Measurements from ENCODE around the gene MBD3. TPM values are rescaled to one million over a fixed set of nuclear protein-coding genes. Genes with fewer than 3 reads are reported as not detected.

Gene MBD3
- total and polyA plus RNA-seq, 2 experiments from 2014 or later, result 27.6 to 118 TPM

GRCh38 chr19:1612114-1613086, 19.7 kb upstream of the MBD3 start:
- H4K20me1 ChIP-seq (replicated peaks; ENCODE audit: insufficient read depth), result peaks cover 12% of the 10 kb centered on the region
- H3F3A ChIP-seq (replicated peaks; ENCODE audit: low read depth), result peaks cover 22% of the 10 kb centered on the region
- H2AFZ ChIP-seq, result no peak overlapping the region
- H3K4me1 ChIP-seq (ENCODE audit: insufficient read depth), result no peaks in the 10 kb centered on the region
- no peaks in the 10 kb centered on the region for H3K9me2 ChIP-seq (ENCODE audit: insufficient read depth)
- Mint-ChIP-seq H3K27me3 (ENCODE audit: insufficient read depth, low read depth, poor library complexity) (peaks cover 24% of the 10 kb centered on the region), H3K4me3 (no peak overlapping the region), H3K36me3 (ENCODE audit: low read depth) (peaks cover 76% of the 10 kb centered on the region), H3K4me1 (peaks cover 2% of the 10 kb centered on the region; the same call in 1 of the 3 replicates), H3K27ac (no peak overlapping the region), H3K9me3 (no peaks in the 10 kb centered on the region)
- H3K4me3 ChIP-seq, result no peak overlapping the region
- H3K79me2 ChIP-seq (replicated peaks; ENCODE audit: insufficient read depth), result no peaks in the 10 kb centered on the region; the same call in 1 of the 2 replicates
- H3K27me3 ChIP-seq (ENCODE audit: insufficient read depth), result no peaks in the 10 kb centered on the region
- no peak for ATAC-seq
- DNase-seq (ENCODE audit: low spot score), result no peak
- H3K27ac ChIP-seq (ENCODE audit: low read depth), result no peak overlapping the region
- no peak overlapping the region for H3K4me2 ChIP-seq
- H3K36me3 ChIP-seq (ENCODE audit: insufficient read depth), result peaks cover 21% of the 10 kb centered on the region
- TF ChIP-seq CTCF (conservative IDR thresholded peaks at IDR 0.05; ENCODE audit: low read depth in 2 of 2), result no peak
- no peak for TF ChIP-seq REST (IDR thresholded peaks at IDR 0.05; ENCODE audit: unreplicated experiment)
- TF ChIP-seq JUNB (IDR thresholded peaks at IDR 0.05; ENCODE audit: unreplicated experiment), result no peak
- TF ChIP-seq POLR2AphosphoS5 (IDR thresholded peaks at IDR 0.05; ENCODE audit: low read depth), result no peak
- no peak for TF ChIP-seq CREB1 (CRISPR knock-in tag; IDR thresholded peaks at IDR 0.05; ENCODE audit: low read depth)
- TF ChIP-seq EZH2 (IDR thresholded peaks at IDR 0.05; ENCODE audit: low read depth, unreplicated experiment), result no peak
- TF ChIP-seq ETS1 (IDR thresholded peaks at IDR 0.05), result no peak
- no peak for TF ChIP-seq STAT1 (IDR thresholded peaks at IDR 0.05; ENCODE audit: unreplicated experiment)
- TF ChIP-seq ZNF462 (CRISPR knock-in tag; IDR thresholded peaks at IDR 0.05), result no peak
- no peak for TF ChIP-seq ZNF114 (CRISPR knock-in tag; IDR thresholded peaks at IDR 0.05)
- no peak for TF ChIP-seq NANOG (IDR thresholded peaks at IDR 0.05; ENCODE audit: borderline replicate concordance)
- no peak for TF ChIP-seq EZH2phosphoT487 (IDR thresholded peaks at IDR 0.05; ENCODE audit: unreplicated experiment)
- no peak for TF ChIP-seq ZNF331 (CRISPR knock-in tag; IDR thresholded peaks at IDR 0.05; ENCODE audit: low read depth)
